Omental fat pad (tissue), 4 donors: Measurements from ENCODE around the gene ADORA2B. TPM values are rescaled to one million over a fixed set of nuclear protein-coding genes. Genes with fewer than 3 reads are reported as not detected.

Source experiments
- ATAC-seq: fragments of 150-250 bp; one replicate; pipeline ENCODE4 v1.9.1; 2016; ENCODE audit warnings: mild to moderate bottlenecking, moderate library complexity; ENCODE audit not compliant: low FRiP score
- DNase-seq: peaks from one replicate; pipeline ENCODE4 v3.0.0-alpha.2; 2019; ENCODE audit warnings: low spot score
- CTCF ChIP-seq, 3 donors: fragments of 450-650 bp; IDR thresholded peaks; one replicate each; pipeline ENCODE4 v1.5.1; 2016 to 2017; ENCODE audit warnings: antibody characterized with exemption in 3 of 3, mild to moderate bottlenecking in 3 of 3, moderate library complexity in 2 of 3
- total RNA-seq, 4 donors: library from RNA; depleted of rRNA; stranded (reverse); fragments of >200 nt; gene quantifications; one replicate each; pipeline ENCODE4 v1.1.0, GENCODE V29; 2016

The ADORA2B gene
- total RNA-seq, 4 donors from 2014 or later = 0.82 to 5.6 (median 2.1) TPM; not detected in 1

GRCh38 chr17:16001226-16001897 is 56.4 kb downstream of the ADORA2B start:
- no peak for TF ChIP-seq CTCF (IDR thresholded peaks at IDR 0.05)
- DNase-seq (no peak), ATAC-seq (no peak)

GRCh38 chr17:16002708-16003260 is 57.9 kb downstream of the ADORA2B start:
- no peak for ATAC-seq
- TF ChIP-seq CTCF (IDR thresholded peaks at IDR 0.05) = no peak
- DNase-seq = no peak

GRCh38 chr17:16003841-16004240 is 58.9 kb downstream of the ADORA2B start:
- ATAC-seq = no peak
- TF ChIP-seq CTCF (IDR thresholded peaks at IDR 0.05) = no peak
- DNase-seq = no peak

- ATAC-seq (no peak), DNase-seq (no peak)
- TF ChIP-seq CTCF (IDR thresholded peaks at IDR 0.05) = no peak
Observed at GRCh38 chr17:16005636-16006035, 60.7 kb downstream of the ADORA2B start.

- DNase-seq (no peak), ATAC-seq (no peak)
- no peak for TF ChIP-seq CTCF (IDR thresholded peaks at IDR 0.05)
Observed at GRCh38 chr17:16007439-16007838, 62.5 kb downstream of the ADORA2B start.

- no peak for TF ChIP-seq CTCF (IDR thresholded peaks at IDR 0.05)
- peak; percentile 40 for ATAC-seq
- no peak for DNase-seq
Observed at GRCh38 chr17:16013943-16014407, 69.0 kb downstream of the ADORA2B start.

GRCh38 chr17:16019347-16019746 is 74.4 kb downstream of the ADORA2B start:
- ATAC-seq (no peak), DNase-seq (no peak)
- no peak for TF ChIP-seq CTCF (IDR thresholded peaks at IDR 0.05)
